Smooth muscle cell (in vitro differentiated cells): ENCODE data around the gene SLIT1. TPM values are rescaled to one million over a fixed set of nuclear protein-coding genes. Genes with fewer than 3 reads are reported as not detected.

ENCODE experiments used
- DNase-seq: peaks from one replicate; lab custom pipeline; 2025; ENCODE audit not compliant: unreplicated experiment; lab: John Stamatoyannopoulos, UW
- H2AFZ ChIP-seq: fragments of 200-600 bp; sonication (generic); 2 replicates; pipeline ENCODE4 v1.6.0; 2016; ENCODE audit warnings: antibody characterized with exemption, low read depth, mild to moderate bottlenecking
- H3F3A ChIP-seq: fragments of 200-600 bp; sonication (generic); 2 replicates; pipeline ENCODE4 v1.6.0; 2017; ENCODE audit warnings: antibody characterized with exemption, low read depth
- H3K27ac ChIP-seq: fragments of 200-600 bp; sonication (generic); 2 replicates; pipeline ENCODE4 v1.5.1; 2016; ENCODE audit warnings: low read depth, mild to moderate bottlenecking
- H3K27me3 ChIP-seq: fragments of 200-600 bp; sonication (generic); 2 replicates; pipeline ENCODE4 v1.6.1; 2016; ENCODE audit warnings: low read depth, mild to moderate bottlenecking
- H3K36me3 ChIP-seq: fragments of 200-600 bp; sonication (generic); 2 replicates; pipeline ENCODE4 v1.5.1; 2016; ENCODE audit warnings: low read depth
- H3K4me1 ChIP-seq: fragments of 200-600 bp; sonication (generic); 2 replicates; pipeline ENCODE4 v1.5.1; 2016; ENCODE audit warnings: low read depth
- H3K4me2 ChIP-seq: fragments of 200-600 bp; sonication (generic); 2 replicates; pipeline ENCODE4 v1.6.0; 2016; ENCODE audit warnings: mild to moderate bottlenecking
- H3K4me3 ChIP-seq: fragments of 200-600 bp; sonication (generic); 2 replicates; pipeline ENCODE4 v1.5.1; 2016; ENCODE audit warnings: mild to moderate bottlenecking
- H3K79me2 ChIP-seq: fragments of 200-600 bp; sonication (generic); 2 replicates; pipeline ENCODE4 v1.6.0; 2016; ENCODE audit warnings: low read depth, mild to moderate bottlenecking
- H3K9ac ChIP-seq: fragments of 200-600 bp; sonication (generic); 2 replicates; pipeline ENCODE4 v1.6.0; 2016; ENCODE audit warnings: low read depth
- H3K9me3 ChIP-seq: fragments of 200-600 bp; sonication (generic); replicated peaks from 2 replicates; pipeline ENCODE4 v1.5.1; 2016; ENCODE audit warnings: low read depth
- H4K20me1 ChIP-seq: fragments of 200-600 bp; sonication (generic); 2 replicates; pipeline ENCODE4 v1.6.0; 2016; ENCODE audit warnings: low read depth
- CTCF ChIP-seq: fragments of 200-600 bp; sonication (generic); IDR thresholded peaks from 2 replicates; pipeline ENCODE4 v1.5.1; 2017; ENCODE audit warnings: borderline replicate concordance, mild to moderate bottlenecking, antibody characterized with exemption; ENCODE audit not compliant: insufficient read depth, poor library complexity, severe bottlenecking
- WGBS: methylation state at CpG from one replicate; pipeline ENCODE4 v1.1.7; 2016; ENCODE audit warnings: low lambda C conversion rate; 5-methylcytosine and 5-hydroxymethylcytosine counted together
- polyA plus RNA-seq: library from polyadenylated mRNA; unstranded; fragments of >200 nt; fragmentation: Nextera tagmentation; extraction: Ambion mirVana; gene quantifications from 2 replicates; pipeline ENCODE4 v1.2.1, GENCODE V29; 2016
- total RNA-seq: library from RNA; depleted of rRNA; stranded (reverse); fragments of >200 nt; gene quantifications from 2 replicates; pipeline ENCODE4 v1.2.3, GENCODE V29; 2014

Gene SLIT1
- total and polyA plus RNA-seq, 2 experiments from 2014 or later: 0.15 TPM; not detected in 1

- no peaks in the 10 kb centered on the region for H3K79me2 ChIP-seq
- no peaks in the 10 kb centered on the region for H4K20me1 ChIP-seq
- no peak for DNase-seq
- no peaks in the 10 kb centered on the region for H3K9me3 ChIP-seq
- WGBS: 82% methylated on average over 13 of the region's 13 CpGs
- no peaks in the 10 kb centered on the region for H3K27me3 ChIP-seq
- no peak overlapping the region for H3K9ac ChIP-seq
- no peak overlapping the region for H2AFZ ChIP-seq
- TF ChIP-seq CTCF: no peak
- no peak overlapping the region for H3K4me3 ChIP-seq
- H3K36me3 ChIP-seq: no peaks in the 10 kb centered on the region
- no peak overlapping the region for H3K4me2 ChIP-seq
- no peaks in the 10 kb centered on the region for H3F3A ChIP-seq
- no peaks in the 10 kb centered on the region for H3K4me1 ChIP-seq
- no peak overlapping the region for H3K27ac ChIP-seq
Observed at GRCh38 chr10:97066877-97067555, 118.7 kb downstream of the SLIT1 start.

- Histone ChIP-seq H4K20me1 (no peaks in the 10 kb centered on the region), H3K9ac (no peak overlapping the region), H3K4me1 (no peaks in the 10 kb centered on the region), H2AFZ (no peak overlapping the region), H3K27me3 (no peaks in the 10 kb centered on the region), H3K36me3 (no peaks in the 10 kb centered on the region), H3K79me2 (no peaks in the 10 kb centered on the region), H3K9me3 (no peaks in the 10 kb centered on the region), H3K27ac (no peak overlapping the region), H3K4me2 (no peak overlapping the region), H3F3A (no peaks in the 10 kb centered on the region), H3K4me3 (no peak overlapping the region)
- DNase-seq: no peak
- WGBS: 75% methylated on average over 18 of the region's 18 CpGs
- no peak for TF ChIP-seq CTCF
Observed at GRCh38 chr10:97065686-97066660, 119.8 kb downstream of the SLIT1 start.

- no peaks in the 10 kb centered on the region for H3K36me3 ChIP-seq
- DNase-seq: no peak
- no peaks in the 10 kb centered on the region for H3K4me1 ChIP-seq
- no peak overlapping the region for H3K27ac ChIP-seq
- no peaks in the 10 kb centered on the region for H3K79me2 ChIP-seq
- no peaks in the 10 kb centered on the region for H3K9me3 ChIP-seq
- H3K27me3 ChIP-seq: no peaks in the 10 kb centered on the region
- no peaks in the 10 kb centered on the region for H3F3A ChIP-seq
- no peak overlapping the region for H3K9ac ChIP-seq
- H4K20me1 ChIP-seq: no peaks in the 10 kb centered on the region
- H3K4me3 ChIP-seq: no peak overlapping the region
- 50% methylated on average over 1 of the region's 1 CpG for WGBS
- H3K4me2 ChIP-seq: no peak overlapping the region
- H2AFZ ChIP-seq: no peak overlapping the region
- TF ChIP-seq CTCF: no peak
Observed at GRCh38 chr10:97065128-97065527, 120.6 kb downstream of the SLIT1 start.
